Cerebellar cortex (tissue), 1 donor: Measurements from ENCODE around the gene RASGEF1C.
A peak's percentile ranks its signal among the peaks of the same experiment; 100 is the strongest.

Experiments used
- DNase-seq: peaks from one replicate; pipeline ENCODE4 v3.0.0-alpha.2; 2015; ENCODE audit warnings: low spot score

The RASGEF1C gene

GRCh38 chr5:180179442-180180420, 29.3 kb downstream of the RASGEF1C start:
- no peak for DNase-seq

GRCh38 chr5:180178531-180179441, 30.2 kb downstream of the RASGEF1C start:
- peak; percentile 79 for DNase-seq

- no peak for DNase-seq
Observed at GRCh38 chr5:180176191-180176590, 32.8 kb downstream of the RASGEF1C start.

DNA sequence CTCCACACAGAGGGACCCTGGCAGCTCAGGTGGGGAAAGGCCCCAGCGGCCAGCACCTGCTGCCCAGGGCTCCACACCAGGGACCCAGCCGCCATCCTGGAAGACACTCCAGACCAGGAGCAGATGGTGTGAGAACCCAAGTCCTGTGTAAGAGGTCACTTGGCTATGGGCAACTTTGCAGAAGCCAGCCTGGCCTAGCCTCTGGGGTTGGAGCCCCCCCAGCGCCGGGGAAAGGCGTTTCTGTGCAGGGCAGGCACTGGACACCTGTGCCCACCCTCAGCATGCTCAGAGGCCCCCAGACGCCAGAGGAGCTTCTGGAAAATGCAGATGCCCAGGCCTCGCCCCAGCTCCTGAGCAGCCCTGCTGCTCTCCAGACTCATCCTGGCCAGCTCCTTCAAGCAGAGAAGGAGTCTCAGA, 34.0 kb downstream of the RASGEF1C start:
- no peak for DNase-seq

DNA sequence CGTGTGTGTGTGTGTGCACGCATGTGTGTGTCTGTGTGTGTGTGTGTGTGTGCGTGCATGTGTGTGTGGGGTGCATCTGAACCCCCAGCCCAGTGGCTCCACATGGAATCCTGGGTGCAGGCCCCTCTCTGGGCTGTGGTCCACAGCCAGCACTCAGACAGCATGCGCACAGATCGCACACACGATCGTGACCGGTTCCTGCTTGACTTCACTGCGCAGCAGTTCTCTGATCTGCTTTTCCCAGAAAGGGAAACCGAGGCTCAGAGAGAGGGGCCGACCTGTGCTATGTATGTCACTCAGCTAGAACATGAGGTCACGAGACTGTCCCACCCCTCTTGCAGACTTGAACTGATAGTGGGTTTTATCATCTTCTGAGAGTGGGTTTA, 34.4 kb downstream of the RASGEF1C start:
- no peak for DNase-seq

GRCh38 chr5:180173875-180174586, 35.0 kb downstream of the RASGEF1C start:
- DNase-seq, result no peak

- no peak for DNase-seq
Observed at GRCh38 chr5:180173198-180173544, 35.8 kb downstream of the RASGEF1C start.

- peak; percentile 70 for DNase-seq
Observed at GRCh38 chr5:180172447-180173197, 36.4 kb downstream of the RASGEF1C start.

DNA sequence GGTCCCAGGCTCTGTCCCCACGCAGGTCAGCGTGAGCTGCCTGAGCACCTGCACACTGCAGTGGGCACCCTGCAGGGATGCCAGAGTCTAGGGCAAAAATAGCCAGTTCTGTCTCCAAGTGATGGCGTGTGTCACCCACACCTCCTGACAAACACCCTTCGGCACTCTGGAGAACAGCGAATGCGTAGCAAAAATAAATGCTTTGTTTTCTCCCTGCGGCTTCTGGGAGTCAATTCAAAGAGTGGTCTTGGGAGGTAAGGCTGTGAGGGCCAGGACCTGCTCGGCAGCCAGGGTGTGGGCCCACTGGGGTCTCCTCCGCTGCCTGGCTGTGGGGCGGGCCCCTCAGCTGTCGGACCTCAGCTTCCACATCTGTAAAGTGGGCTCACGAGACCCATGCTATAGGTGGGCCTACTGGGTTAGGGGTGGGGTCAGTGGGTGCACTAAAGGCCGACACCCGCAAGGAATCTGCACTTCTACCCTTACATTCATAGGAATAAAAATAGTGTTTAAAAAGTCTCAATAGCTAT, 37.4 kb downstream of the RASGEF1C start:
- no peak for DNase-seq

DNA sequence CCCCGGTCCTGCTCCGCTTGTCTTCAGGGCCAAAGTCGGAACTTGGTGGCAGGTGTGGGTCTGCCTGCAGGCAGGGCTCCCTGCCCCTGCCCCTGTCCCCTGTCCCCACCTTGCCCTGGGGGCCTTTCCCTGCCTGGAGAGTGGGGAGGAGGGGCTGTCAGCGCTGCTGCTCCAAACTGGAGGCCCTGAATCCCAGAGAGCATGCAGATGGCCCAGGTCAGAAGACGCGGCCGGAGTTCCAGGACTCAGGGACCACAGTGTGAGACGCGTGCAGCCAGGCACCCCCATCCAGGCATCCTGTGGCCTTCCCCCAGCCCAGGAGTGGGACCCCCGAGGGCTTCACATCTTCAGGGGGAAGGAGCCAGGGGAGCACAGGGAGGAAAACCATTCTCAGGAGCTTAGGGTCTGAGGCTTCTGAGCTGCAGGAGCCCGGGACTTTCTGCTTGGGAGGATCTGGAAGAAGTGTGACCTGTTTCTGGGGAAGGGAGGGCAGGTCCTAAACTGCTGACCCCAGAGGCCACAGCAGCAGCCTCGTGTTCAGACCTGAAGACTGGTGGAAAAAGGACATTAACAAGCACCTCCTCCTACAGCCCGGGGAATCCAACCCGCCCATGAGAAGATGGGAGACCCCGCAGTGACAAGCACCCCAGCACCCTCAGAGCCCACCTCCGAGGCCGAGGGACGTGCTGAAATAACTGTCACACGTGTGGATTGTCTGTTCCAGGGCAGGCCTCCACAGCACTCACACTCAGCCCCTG, 38.0 kb downstream of the RASGEF1C start:
- DNase-seq, result no peak

DNA sequence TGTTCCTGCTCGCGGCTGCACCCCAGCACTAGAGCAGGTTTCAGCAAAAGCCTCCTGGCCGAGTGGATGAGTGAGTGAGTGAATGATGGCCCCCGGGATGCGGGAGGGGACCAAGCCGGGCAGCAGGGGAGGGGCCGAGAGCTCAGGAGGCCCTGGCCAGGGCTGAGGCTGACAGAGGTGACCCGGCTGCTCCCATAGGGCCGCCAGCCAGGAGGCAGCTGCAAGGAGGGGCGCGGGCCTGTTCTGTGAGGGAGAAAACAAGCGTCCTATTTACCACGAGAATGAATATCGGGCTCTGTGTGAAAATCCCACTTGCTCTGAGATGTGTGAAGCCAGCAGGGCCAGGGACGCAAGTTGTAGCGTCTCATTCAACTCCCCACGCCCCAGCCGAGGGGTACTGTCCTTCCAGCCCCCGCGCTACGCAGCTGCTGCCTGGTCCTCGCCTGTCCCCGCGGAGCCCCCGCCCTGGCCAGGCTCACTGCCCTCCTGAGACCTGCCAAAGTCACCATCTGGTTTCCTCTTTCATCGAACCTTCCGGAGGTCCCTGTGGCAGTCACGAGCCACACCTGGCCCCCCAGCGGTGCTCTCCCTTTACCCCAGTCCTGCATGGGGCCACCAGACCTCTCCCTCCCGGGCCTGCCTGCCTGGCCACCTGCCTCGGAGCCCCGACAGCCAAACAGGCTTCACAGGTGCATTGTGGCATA, 38.8 kb downstream of the RASGEF1C start:
- no peak for DNase-seq

GRCh38 chr5:180169248-180170105, 39.5 kb downstream of the RASGEF1C start:
- DNase-seq, result no peak

GRCh38 chr5:180168758-180169157, 40.3 kb downstream of the RASGEF1C start:
- peak; percentile 73 for DNase-seq

DNA sequence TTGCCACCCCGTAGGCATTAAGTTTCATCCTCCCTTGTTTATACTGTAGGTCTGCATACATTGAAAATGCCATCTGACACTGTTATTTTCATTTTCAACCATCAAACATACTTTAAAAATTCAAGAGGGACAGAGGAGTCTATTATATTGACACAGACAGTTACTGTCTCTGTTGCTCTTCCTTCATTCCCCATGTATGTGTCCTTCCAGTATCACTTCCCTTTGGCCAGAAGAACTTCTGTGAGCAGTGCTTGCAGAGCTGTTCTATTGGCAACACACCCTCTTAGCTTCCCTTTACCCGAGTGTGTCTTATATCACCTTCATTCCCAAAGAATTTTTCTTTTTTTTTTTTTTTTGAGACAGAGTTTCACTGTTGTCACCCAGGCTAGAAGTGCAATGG, 42.8 kb downstream of the RASGEF1C start:
- no peak for DNase-seq

DNA sequence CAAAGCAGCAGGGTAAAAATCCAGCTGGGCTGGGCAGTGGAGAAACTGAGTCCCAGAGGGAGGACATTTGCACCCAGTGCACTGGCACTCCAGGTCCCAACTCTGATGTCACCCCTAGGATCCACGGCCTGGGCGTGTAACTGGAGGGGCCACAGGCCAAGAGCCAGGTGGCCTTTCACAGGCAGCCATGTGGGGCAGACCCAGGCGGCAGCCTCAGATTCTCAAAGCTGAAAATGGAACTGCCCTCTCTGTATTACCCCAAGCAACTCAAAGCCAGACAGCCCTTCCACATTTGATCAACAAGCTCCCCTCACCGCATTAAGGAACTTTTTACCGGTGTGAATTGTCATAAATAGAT, 46.7 kb downstream of the RASGEF1C start:
- DNase-seq, result no peak

- DNase-seq, result peak; percentile 70
Observed at GRCh38 chr5:180161420-180162303, 47.3 kb downstream of the RASGEF1C start.

- DNase-seq, result no peak
Observed at GRCh38 chr5:180160789-180161188, 48.2 kb downstream of the RASGEF1C start.

DNA sequence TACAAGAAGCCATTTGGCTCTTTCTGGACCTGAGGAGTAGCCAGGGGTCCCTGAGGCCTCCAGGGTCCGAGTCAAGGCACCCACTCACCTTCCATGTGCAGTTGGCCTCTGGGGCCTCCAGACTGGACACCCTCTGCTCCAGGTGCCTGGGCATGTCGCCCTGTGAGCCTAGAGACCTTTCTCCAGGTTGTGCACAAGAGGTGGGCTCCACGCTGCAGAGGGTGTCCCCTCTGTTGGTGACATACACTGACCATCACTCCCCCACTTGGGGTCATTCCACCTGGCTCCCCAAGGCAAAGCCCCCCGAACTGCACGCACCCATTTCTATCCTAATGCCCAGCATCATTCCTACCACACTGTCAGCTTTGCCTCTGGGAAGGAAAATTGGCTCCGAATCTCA, 48.8 kb downstream of the RASGEF1C start:
- DNase-seq, result no peak
